ENCODE measurements around the gene CSK.

GRCh38 chr15:74763416-74763815 is 18.5 kb upstream of the CSK start:
- TF ChIP-seq, protein P1, sequence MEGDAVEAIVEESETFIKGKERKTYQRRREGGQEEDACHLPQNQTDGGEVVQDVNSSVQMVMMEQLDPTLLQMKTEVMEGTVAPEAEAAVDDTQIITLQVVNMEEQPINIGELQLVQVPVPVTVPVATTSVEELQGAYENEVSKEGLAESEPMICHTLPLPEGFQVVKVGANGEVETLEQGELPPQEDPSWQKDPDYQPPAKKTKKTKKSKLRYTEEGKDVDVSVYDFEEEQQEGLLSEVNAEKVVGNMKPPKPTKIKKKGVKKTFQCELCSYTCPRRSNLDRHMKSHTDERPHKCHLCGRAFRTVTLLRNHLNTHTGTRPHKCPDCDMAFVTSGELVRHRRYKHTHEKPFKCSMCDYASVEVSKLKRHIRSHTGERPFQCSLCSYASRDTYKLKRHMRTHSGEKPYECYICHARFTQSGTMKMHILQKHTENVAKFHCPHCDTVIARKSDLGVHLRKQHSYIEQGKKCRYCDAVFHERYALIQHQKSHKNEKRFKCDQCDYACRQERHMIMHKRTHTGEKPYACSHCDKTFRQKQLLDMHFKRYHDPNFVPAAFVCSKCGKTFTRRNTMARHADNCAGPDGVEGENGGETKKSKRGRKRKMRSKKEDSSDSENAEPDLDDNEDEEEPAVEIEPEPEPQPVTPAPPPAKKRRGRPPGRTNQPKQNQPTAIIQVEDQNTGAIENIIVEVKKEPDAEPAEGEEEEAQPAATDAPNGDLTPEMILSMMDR (IDR thresholded peaks at IDR 0.05; ENCODE audit: poor library complexity) = no peak
- no peak for TF ChIP-seq EZH2 (IDR thresholded peaks at IDR 0.05; ENCODE audit: borderline replicate concordance)

Measured in hepatocyte (in vitro differentiated cells).